ENCODE measurements around the gene EVC2. TPM values are rescaled to one million over a fixed set of nuclear protein-coding genes. Genes with fewer than 3 reads are reported as not detected.

The EVC2 gene
- total and polyA plus RNA-seq, 8 donors, result 4.1 to 11.0 (median 9.4) TPM

GRCh38 chr4:5701971-5702370 lies 6.4 kb downstream of the EVC2 start:
- Histone ChIP-seq H3K36me3 (peaks cover 0 to 3% of the 10 kb centered on the region in 2 donors), H3K27me3 (peaks cover 0 to 5% of the 10 kb centered on the region in 2 donors), H3K4me3 (no peak overlapping the region), H3K4me1 (peaks cover 0 to under 1% of the 10 kb centered on the region in 2 donors), H3K9me3 (no peaks in the 10 kb centered on the region), H3K27ac (no peak overlapping the region)
- no peak for TF ChIP-seq CTCF (IDR thresholded peaks at IDR 0.05)
- intact Hi-C loops (cut with DNase I), result no loop called here
- ATAC-seq, result no peak
- DNase-seq, result no peak

DNA sequence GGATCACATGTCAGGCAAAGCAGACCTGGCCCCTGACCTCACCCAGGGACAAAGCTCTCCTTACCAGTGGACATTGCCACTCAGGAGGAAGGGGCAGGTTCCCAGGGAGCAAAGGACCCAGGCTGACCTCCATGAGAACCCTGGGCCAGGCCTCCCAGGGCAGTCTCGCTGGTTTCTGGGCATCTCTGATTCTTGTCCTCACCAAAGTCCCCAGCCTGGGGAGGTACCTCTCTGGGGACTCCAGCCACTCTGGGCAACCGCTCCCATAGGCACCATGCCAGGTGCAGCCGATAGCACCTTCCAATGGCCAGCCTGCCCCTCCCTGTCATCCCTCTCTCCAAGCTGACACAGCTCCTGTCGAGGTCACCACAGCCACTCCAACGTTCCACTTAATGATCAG lies 7.9 kb downstream of the EVC2 start:
- no peak overlapping the region for H3K4me3 ChIP-seq
- H3K9me3 ChIP-seq, result no peaks in the 10 kb centered on the region
- DNase-seq (no peak), ATAC-seq (no peak)
- no peak for TF ChIP-seq CTCF (IDR thresholded peaks at IDR 0.05)
- H3K27ac ChIP-seq, result no peak overlapping the region
- intact Hi-C loops (cut with DNase I), result no loop called here
- no peaks in the 10 kb centered on the region for H3K27me3 ChIP-seq
- no peaks in the 10 kb centered on the region for H3K4me1 ChIP-seq
- H3K36me3 ChIP-seq, result peaks cover 0 to 15% of the 10 kb centered on the region in 2 donors

- Histone ChIP-seq H3K27me3 (no peaks in the 10 kb centered on the region), H3K9me3 (no peaks in the 10 kb centered on the region), H3K27ac (no peak overlapping the region), H3K36me3 (peaks cover 0 to 35% of the 10 kb centered on the region in 2 donors), H3K4me1 (no peaks in the 10 kb centered on the region), H3K4me3 (no peak overlapping the region)
- no peak for TF ChIP-seq CTCF (IDR thresholded peaks at IDR 0.05)
- intact Hi-C loops (cut with DNase I), result no loop called here
- ATAC-seq (no peak), DNase-seq (no peak)
Observed at GRCh38 chr4:5696341-5696740, 12.0 kb downstream of the EVC2 start.

DNA sequence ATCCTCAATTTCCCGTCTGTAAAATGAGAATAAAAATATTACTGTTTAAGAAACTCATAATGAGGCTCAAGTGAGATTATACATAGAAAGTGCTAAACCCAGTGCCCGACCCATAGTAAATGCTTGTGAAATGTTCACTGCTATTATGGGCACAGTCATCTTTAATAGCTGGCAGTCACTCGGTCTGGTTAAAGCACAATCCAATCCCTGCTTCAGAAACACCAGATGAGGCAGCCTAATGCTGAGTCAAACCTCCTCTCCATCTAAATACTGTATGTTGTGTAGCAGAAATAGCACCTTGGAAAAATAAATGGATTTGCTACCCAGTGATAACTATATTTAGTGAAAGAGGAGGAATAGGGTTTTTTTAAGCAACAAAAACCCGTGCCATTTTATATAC lies 14.5 kb downstream of the EVC2 start:
- no peaks in the 10 kb centered on the region for H3K27me3 ChIP-seq
- H3K27ac ChIP-seq, result no peak overlapping the region
- ATAC-seq (no peak), DNase-seq (no peak)
- TF ChIP-seq CTCF (IDR thresholded peaks at IDR 0.05), result no peak
- H3K4me3 ChIP-seq, result no peak overlapping the region
- intact Hi-C loops (cut with DNase I), result no loop called here
- no peaks in the 10 kb centered on the region for H3K4me1 ChIP-seq
- H3K36me3 ChIP-seq, result peaks cover 0 to 36% of the 10 kb centered on the region in 2 donors
- H3K9me3 ChIP-seq, result no peaks in the 10 kb centered on the region

GRCh38 chr4:5691491-5692132 lies 16.7 kb downstream of the EVC2 start:
- Histone ChIP-seq H3K36me3 (peaks cover 0 to 38% of the 10 kb centered on the region in 2 donors), H3K9me3 (no peaks in the 10 kb centered on the region)
- DNase-seq, result no peak

More at GRCh38 chr4:5691491-5692132, 16.7 kb downstream of the EVC2 start:
- no peak for ATAC-seq
- Histone ChIP-seq H3K27me3 (no peaks in the 10 kb centered on the region), H3K4me1 (no peaks in the 10 kb centered on the region), H3K27ac (no peak overlapping the region), H3K4me3 (no peak overlapping the region)
- TF ChIP-seq CTCF (IDR thresholded peaks at IDR 0.05), result no peak
- intact Hi-C loops (cut with DNase I), result no loop called here
